ENCODE data around the gene INKA1.
"Not testable (repeated sequence)": the region's sequence is repeated elsewhere in the genome, so short reads cannot be mapped to it uniquely, and the experiment has no call there.

The INKA1 gene

GRCh38 chr3:49807431-49808114 lies 4.5 kb downstream of the INKA1 start:
- DNase-seq (ENCODE audit: low read depth in 2 of 2), result no peak

- DNase-seq (ENCODE audit: low read depth in 2 of 2), result no peak
These were observed 9.9 kb downstream of the INKA1 start for GRCh38 chr3:49812916-49813496.

- DNase-seq (ENCODE audit: low read depth in 2 of 2), result no peak
These were observed 10.6 kb downstream of the INKA1 start, which contains the start of gene UBA7 for GRCh38 chr3:49813497-49814174. TSS of gene UBA7 (minus strand) at chr3:49813953. CDS start at chr3:49813787, 166 bp downstream.

GRCh38 chr3:49823131-49823530 lies 20.1 kb downstream of the INKA1 start:
- not testable (repeated sequence) for DNase-seq (ENCODE audit: low read depth in 2 of 2)

- DNase-seq (ENCODE audit: low read depth in 2 of 2), result no peak
These were observed 23.0 kb downstream of the INKA1 start for GRCh38 chr3:49826016-49826415.

- no peak for DNase-seq (ENCODE audit: low read depth in 2 of 2)
These were observed 28.3 kb downstream of the INKA1 start for GRCh38 chr3:49831341-49831740.

- peak; percentile 42 to 64 for DNase-seq (ENCODE audit: low read depth in 2 of 2)
These were observed 36.2 kb downstream of the INKA1 start for GRCh38 chr3:49839193-49839809.

DNA sequence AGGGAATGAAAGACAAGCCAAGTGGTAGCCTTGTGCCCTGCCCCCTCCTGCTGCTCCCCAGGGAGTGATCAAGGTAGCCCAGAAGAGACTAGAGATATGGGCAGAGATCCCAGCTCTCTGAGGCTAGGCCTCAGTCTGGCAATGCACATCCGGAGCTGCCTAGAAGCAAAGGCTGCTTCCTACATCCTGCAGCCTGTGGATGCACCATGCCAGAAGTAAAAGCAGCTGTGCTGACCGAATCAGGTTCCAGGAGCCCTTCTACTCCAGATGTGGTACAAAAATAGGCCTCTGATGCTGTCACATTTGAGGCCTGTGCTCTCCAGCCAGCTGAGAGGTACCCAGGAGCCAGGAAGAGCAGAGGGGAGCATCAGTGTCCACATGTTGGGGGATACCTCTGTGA lies 37.3 kb downstream of the INKA1 start:
- DNase-seq (ENCODE audit: low read depth in 2 of 2), result no peak

DNA sequence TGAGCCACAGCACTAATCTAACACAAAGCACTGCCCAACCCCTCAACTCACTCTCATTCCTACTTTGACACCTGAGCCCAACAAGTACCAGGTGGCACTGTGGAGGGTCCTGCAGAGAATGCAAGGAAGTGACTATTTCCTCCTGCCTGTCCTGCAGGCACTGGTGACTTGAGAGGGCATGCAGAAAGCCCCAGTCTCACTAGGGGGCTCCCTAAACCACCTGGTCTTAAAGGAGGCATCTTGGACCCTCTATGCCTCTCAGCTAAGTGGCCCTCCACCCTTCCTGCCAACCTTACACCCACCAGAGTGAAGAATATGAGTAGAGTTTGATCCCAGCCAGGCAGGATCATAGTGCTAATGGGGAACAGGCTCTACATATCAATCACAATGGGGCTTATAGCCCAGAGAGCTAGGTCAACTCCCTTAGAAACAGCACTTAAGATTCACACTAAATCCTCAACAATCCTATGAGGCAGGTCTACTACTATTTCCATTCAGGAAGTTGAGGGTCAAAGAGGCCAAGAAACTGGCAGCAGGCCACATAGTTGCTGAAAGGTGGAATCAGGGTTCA lies 38.1 kb downstream of the INKA1 start:
- DNase-seq (ENCODE audit: low read depth in 2 of 2), result no peak

GRCh38 chr3:49841806-49842205 lies 38.7 kb downstream of the INKA1 start:
- no peak for DNase-seq (ENCODE audit: low read depth in 2 of 2)

GRCh38 chr3:49842843-49843517 lies 39.9 kb downstream of the INKA1 start:
- no peak for DNase-seq (ENCODE audit: low read depth in 2 of 2)

GRCh38 chr3:49844464-49845183 lies 41.6 kb downstream of the INKA1 start:
- DNase-seq (ENCODE audit: low read depth in 2 of 2), result no peak

DNA sequence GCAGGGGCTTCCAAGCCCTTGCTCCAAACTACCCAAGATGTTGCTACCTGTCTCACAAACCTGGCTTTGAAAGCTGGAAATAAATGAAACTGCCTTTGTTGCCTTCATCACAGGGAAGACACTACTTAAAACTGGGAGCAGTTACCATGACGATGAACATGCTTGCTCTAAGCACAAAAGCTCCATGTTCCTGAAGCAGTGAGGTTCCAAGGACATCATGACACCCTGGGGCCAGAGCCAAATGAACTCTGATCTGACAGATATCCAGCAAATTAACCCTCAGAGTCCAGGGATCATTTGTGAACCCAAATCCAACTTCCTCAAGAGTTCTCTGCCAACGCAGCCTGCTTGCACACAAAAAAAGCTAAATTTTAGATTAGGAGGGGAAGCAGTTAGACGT lies 42.6 kb downstream of the INKA1 start:
- DNase-seq (ENCODE audit: low read depth in 2 of 2), result no peak
